A549 (cell line): ENCODE measurements around the gene PRKAR2B.

Source experiments
- POLR2A ChIP-seq: IDR thresholded peaks from 2 replicates; pipeline ENCODE4 v1.6.1; 2012; ENCODE audit warnings: mild to moderate bottlenecking, low read length
- TF ChIP-seq, protein P1 (sequence below): fragments of 250-450 bp; sonication (Bioruptor Pico); IDR thresholded peaks from 2 replicates; pipeline ENCODE4 v1.5.0; 2020; ENCODE audit warnings: low read depth, mild to moderate bottlenecking, moderate library complexity
- TF ChIP-seq, protein P2 (sequence below): fragments of >200 bp; sonication (Bioruptor Twin); formaldehyde crosslinking; IDR thresholded peaks from 3 replicates; pipeline ENCODE4 v1.5.1; 2016

DNA sequence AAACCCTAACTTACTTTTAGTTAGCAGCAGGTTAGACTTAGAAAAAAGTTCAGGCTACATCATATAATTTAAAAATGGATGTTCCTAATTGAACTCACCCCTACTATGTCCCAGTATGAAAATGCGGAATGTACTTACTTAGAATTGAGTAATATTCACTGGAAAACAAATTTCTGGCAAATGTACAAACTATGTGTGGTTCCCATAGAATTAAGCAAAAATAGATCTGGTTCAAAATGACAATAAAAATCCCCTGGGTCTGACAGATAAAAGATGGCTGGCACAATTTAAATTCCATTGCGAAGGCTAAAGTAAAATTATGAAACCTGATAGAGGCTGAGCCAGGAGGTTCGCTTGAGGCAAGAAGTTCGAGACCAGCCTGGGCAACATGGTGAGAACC, 42.4 kb upstream of the PRKAR2B start:
- TF ChIP-seq, protein P1, sequence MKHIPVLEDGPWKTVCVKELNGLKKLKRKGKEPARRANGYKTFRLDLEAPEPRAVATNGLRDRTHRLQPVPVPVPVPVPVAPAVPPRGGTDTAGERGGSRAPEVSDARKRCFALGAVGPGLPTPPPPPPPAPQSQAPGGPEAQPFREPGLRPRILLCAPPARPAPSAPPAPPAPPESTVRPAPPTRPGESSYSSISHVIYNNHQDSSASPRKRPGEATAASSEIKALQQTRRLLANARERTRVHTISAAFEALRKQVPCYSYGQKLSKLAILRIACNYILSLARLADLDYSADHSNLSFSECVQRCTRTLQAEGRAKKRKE (CRISPR knock-in tag), result no peak
- TF ChIP-seq, protein P2, sequence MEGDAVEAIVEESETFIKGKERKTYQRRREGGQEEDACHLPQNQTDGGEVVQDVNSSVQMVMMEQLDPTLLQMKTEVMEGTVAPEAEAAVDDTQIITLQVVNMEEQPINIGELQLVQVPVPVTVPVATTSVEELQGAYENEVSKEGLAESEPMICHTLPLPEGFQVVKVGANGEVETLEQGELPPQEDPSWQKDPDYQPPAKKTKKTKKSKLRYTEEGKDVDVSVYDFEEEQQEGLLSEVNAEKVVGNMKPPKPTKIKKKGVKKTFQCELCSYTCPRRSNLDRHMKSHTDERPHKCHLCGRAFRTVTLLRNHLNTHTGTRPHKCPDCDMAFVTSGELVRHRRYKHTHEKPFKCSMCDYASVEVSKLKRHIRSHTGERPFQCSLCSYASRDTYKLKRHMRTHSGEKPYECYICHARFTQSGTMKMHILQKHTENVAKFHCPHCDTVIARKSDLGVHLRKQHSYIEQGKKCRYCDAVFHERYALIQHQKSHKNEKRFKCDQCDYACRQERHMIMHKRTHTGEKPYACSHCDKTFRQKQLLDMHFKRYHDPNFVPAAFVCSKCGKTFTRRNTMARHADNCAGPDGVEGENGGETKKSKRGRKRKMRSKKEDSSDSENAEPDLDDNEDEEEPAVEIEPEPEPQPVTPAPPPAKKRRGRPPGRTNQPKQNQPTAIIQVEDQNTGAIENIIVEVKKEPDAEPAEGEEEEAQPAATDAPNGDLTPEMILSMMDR, result no peak
- no peak for TF ChIP-seq POLR2A
